Measurements from ENCODE around the gene ASAP2. TPM values are rescaled to one million over a fixed set of nuclear protein-coding genes. Genes with fewer than 3 reads are reported as not detected.

ASAP2 gene
- total RNA-seq, 1 donor from 2014 or later: 24.3 TPM

GRCh38 chr2:9228088-9228751, 21.6 kb downstream of the ASAP2 start:
- H3K4me3 ChIP-seq: no peak overlapping the region
- no peak overlapping the region for H3K27ac ChIP-seq
- no peak for TF ChIP-seq CTCF (IDR thresholded peaks at IDR 0.05)
- ATAC-seq (no peak), DNase-seq (no peak)
- H3K27me3 ChIP-seq (ENCODE audit: low read depth): no peaks in the 10 kb centered on the region
- peaks cover 71% of the 10 kb centered on the region for H3K4me1 ChIP-seq
- H3K36me3 ChIP-seq: no peaks in the 10 kb centered on the region
- intact Hi-C loops (cut with DNase I): no loop called here
- no peaks in the 10 kb centered on the region for H3K9me3 ChIP-seq

- Histone ChIP-seq H3K4me1 (peaks cover 73% of the 10 kb centered on the region), H3K27me3 (ENCODE audit: low read depth) (no peaks in the 10 kb centered on the region), H3K36me3 (no peaks in the 10 kb centered on the region), H3K27ac (no peak overlapping the region), H3K9me3 (no peaks in the 10 kb centered on the region), H3K4me3 (no peak overlapping the region)
- TF ChIP-seq CTCF (IDR thresholded peaks at IDR 0.05): no peak
- DNase-seq (no peak), ATAC-seq (no peak)
- intact Hi-C loops (cut with DNase I): no loop called here
Observed at GRCh38 chr2:9228781-9229469, 22.3 kb downstream of the ASAP2 start.

GRCh38 chr2:9229470-9229820, 22.8 kb downstream of the ASAP2 start:
- ATAC-seq: no peak
- H3K27ac ChIP-seq: no peak overlapping the region
- H3K36me3 ChIP-seq: no peaks in the 10 kb centered on the region
- peaks cover 78% of the 10 kb centered on the region for H3K4me1 ChIP-seq
- TF ChIP-seq CTCF (IDR thresholded peaks at IDR 0.05): no peak
- no peaks in the 10 kb centered on the region for H3K9me3 ChIP-seq
- no peak for DNase-seq
- intact Hi-C loops (cut with DNase I): no loop called here
- no peaks in the 10 kb centered on the region for H3K27me3 ChIP-seq (ENCODE audit: low read depth)
- no peak overlapping the region for H3K4me3 ChIP-seq

- Histone ChIP-seq H3K27ac (peak overlapping the region; percentile 25), H3K4me3 (no peak overlapping the region), H3K36me3 (no peaks in the 10 kb centered on the region), H3K27me3 (ENCODE audit: low read depth) (no peaks in the 10 kb centered on the region), H3K4me1 (peaks cover 86% of the 10 kb centered on the region), H3K9me3 (no peaks in the 10 kb centered on the region)
- no peak for TF ChIP-seq CTCF (IDR thresholded peaks at IDR 0.05)
- intact Hi-C loops (cut with DNase I): no loop called here
- DNase-seq (no peak), ATAC-seq (no peak)
Observed at GRCh38 chr2:9230051-9230802, 23.6 kb downstream of the ASAP2 start.

GRCh38 chr2:9230881-9231280, 24.3 kb downstream of the ASAP2 start:
- Histone ChIP-seq H3K27me3 (ENCODE audit: low read depth) (no peaks in the 10 kb centered on the region), H3K4me1 (peaks cover 92% of the 10 kb centered on the region), H3K36me3 (no peaks in the 10 kb centered on the region), H3K9me3 (no peaks in the 10 kb centered on the region), H3K27ac (peak overlapping the region; percentile 25), H3K4me3 (no peak overlapping the region)
- intact Hi-C loops (cut with DNase I): no loop called here
- TF ChIP-seq CTCF (IDR thresholded peaks at IDR 0.05): no peak
- peak in 1 of 2 donors; percentile 12 for ATAC-seq
- DNase-seq: no peak
